Measurements from ENCODE around the gene FAM240B.

The FAM240B gene

GRCh38 chr9:38700695-38701094 is 19.2 kb downstream of the FAM240B start:
- DNase-seq (ENCODE audit: low read depth in 2 of 2): no peak

GRCh38 chr9:38699337-38699736 is 20.6 kb downstream of the FAM240B start:
- DNase-seq (ENCODE audit: low read depth in 2 of 2): no peak

GRCh38 chr9:38697776-38698300 is 22.1 kb downstream of the FAM240B start:
- no peak for DNase-seq (ENCODE audit: low read depth in 2 of 2)

GRCh38 chr9:38696999-38697398 is 22.9 kb downstream of the FAM240B start:
- no peak for DNase-seq (ENCODE audit: low read depth in 2 of 2)

- no peak for DNase-seq (ENCODE audit: low read depth in 2 of 2)
Measured at GRCh38 chr9:38694676-38695075, 25.3 kb downstream of the FAM240B start.

DNA sequence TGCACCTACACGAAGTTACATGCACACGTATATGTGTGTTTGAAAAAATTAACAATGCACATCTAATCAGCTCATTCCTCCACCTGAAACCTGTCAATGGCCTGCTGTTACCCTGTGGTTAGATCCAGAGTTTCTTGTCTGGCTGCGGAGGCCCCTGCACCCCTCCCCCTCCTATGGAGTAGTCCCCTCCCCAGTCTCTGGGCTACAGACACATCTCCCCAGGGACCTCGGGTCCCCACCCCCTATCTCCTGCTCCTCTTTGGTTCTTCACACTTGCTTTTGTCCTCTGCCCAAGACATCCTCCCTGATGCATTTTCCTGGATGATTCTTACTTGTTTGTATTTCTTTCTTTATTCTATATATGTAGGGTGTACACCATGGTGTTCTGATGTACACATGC is 27.2 kb downstream of the FAM240B start:
- no peak for DNase-seq (ENCODE audit: low read depth in 2 of 2)

DNA sequence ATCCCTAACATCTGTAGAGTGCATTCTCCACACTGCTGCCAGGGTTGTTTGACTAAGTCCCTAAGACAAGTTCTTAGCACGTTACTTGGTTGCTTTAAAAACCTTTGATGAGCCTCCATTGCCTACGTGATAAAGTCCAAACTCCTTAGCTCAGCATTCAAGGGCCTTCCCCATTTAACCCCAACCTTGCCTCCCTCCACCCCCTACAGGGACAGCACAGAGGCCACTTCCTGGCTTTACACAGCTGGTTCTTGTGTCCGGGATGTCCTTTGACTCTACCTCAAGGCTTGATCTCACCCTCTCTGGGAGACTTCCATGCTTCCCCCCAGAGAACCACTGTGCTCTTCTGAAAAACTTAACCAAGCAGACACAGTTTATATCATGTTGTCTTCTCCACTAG is 29.4 kb downstream of the FAM240B start:
- DNase-seq (ENCODE audit: low read depth in 2 of 2): no peak

DNA sequence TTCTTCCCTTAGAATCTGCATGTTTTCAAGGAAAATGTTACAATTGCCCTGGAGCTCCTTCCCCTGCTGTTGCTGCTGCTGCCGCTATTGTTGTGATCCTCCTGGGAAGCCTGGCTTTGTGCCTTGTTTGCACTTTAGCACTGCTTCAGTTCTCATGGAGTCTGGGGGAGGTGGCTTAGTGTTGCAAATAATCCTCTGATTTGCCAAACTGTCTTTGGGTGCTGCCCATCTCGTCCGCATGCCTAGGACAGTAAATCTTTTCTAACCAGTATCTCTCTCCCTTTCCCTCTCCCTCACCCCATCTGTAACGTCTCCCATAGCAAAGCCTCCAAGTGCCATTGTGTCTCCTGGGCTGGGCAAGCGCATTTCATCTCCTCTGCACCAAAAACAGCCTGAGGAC is 30.3 kb downstream of the FAM240B start:
- no peak for DNase-seq (ENCODE audit: low read depth in 2 of 2)

- DNase-seq (ENCODE audit: low read depth in 2 of 2): no peak
Measured at GRCh38 chr9:38687992-38688391, 31.9 kb downstream of the FAM240B start.

DNA sequence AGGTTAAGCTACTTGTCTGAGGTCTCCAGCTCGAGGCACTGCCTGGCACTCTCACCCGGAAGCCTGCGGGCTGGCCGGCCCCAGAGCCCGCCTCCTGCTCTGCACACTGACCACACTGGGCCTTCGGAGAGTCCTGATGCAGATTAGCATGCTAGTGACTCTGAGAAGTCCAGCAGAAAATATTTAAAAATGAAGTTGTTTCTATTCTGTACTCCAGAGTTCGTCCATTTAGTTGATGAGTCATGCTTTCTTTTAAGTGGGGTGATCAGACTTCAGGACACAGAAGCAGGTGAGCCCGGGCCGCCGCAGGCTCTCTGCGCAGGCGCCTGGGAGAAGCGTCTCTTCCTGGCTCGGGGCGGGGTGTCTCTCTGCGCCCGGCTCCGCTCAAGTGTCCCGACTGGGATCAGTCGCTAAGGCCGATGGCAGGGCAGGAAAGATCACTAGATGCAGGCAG is 32.5 kb downstream of the FAM240B start:
- no peak for DNase-seq (ENCODE audit: low read depth in 2 of 2)

DNA sequence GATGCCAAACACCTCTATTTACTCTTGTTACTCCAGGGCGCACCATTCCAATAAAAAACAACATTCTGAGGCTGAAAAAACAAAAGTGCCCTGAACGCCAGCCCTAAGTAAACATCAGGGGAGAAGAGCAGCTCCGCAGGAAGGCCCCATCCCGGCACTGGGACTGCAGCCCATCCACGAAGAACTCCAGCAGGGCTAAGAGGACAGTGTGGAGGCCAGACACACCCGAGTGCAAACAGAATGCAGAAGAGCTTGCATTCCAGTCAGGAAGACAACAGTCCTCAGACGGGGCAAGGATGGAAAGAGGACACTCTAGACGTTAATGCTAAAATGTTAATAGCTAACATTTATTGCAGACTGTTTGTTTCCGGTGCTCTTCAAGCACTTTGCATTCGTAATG is 33.0 kb downstream of the FAM240B start:
- DNase-seq (ENCODE audit: low read depth in 2 of 2): no peak

- no peak for DNase-seq (ENCODE audit: low read depth in 2 of 2)
Measured at GRCh38 chr9:38685535-38685934, 34.4 kb downstream of the FAM240B start.

DNA sequence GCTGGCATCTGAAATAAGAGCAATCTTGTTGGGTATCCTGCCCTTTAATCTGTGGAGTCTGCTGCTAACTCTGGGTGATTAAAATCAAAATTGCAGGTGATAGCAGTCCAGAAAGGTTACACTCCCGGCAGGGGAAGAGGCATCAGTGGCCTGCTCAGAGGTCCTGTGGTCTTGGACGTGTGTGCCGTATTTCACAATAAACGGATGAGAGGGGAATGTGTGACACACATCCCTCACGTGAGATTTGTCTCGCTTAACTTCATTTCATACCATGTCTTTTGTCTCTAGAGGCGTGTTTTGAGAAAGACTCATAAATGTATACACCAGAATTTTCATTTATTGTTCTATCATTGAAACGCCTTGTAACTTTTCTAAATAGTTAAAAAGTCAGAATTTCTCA is 36.6 kb downstream of the FAM240B start:
- DNase-seq (ENCODE audit: low read depth in 2 of 2): no peak

DNA sequence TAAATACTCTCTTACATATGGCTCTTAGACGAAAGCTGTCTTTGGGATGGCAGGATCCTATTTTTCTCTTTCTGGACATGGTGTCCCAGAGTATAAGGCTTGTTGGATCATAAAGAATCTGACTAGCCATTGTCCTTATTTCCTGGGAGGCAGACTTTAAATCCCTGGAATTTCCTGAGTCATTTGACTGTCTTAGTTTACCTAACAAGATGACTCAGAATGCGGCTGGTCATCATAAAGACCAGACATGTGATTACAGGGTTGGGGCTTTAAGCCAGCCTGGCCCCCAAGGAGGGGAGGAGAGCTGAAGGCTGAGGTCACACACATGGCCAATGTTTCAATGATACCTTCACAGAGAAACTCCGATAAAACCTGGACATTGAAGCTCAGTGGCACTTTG is 37.2 kb downstream of the FAM240B start:
- DNase-seq (ENCODE audit: low read depth in 2 of 2): no peak

- DNase-seq (ENCODE audit: low read depth in 2 of 2): no peak
Measured at GRCh38 chr9:38681747-38682227, 38.1 kb downstream of the FAM240B start.

DNA sequence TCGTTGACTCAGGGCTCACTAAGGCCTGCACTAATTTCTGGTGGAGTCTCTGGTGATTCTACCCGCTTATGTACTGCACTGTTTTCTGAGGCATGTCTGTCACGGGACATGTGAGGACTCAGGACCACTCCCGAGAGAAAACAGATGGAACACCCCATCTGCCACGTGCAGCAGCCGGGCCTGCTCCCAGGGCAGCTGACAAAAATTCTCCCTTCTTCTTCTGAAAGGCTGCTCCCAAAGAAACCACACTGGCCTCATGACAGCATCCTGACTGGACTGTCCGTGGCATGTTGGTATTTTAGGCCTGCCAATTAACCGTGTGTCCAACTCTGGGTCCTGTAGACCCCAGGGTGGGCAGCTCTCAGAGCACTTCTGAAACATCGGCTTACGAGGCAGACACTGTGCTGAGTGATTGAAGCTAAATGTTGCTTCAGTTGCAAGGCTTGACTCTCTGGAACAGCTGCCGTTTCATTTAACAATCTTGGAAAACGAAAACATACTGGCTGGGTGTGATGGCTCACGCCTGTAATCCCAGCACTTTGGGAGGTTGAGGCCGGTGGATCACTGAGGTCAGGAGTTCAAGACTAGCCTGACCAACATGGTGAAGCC is 39.0 kb downstream of the FAM240B start:
- no peak for DNase-seq (ENCODE audit: low read depth in 2 of 2)

DNA sequence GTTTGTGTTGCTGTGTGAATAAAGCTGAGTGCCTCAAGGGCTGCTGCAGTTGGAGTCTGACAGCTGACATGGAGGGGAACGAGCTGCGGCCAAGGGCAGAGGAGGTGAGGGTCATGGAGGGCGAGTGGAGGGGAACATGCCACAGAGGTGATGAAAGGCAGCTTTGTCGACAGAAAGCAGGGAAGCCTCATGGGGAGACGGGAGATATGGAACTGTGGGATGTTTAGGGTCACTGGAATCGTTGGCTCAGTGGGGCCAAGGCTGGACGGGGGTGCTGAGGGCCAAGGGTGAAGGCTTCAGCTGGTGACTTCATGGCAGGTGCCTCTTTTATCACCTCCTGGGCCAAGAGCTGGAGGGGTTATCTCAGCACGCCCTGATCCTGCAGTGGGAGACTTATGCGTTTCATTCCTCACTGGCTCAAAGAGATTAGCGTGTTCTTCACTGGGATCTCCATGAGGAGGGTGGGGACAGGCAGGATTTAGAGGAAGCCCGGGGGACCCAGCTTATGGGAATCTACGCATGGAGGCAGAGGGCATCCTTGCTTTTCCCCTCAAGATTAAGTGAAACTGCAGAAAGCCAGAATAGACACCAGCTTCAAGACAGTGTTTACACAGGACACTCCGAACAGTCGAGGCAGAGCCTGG is 42.2 kb downstream of the FAM240B start:
- DNase-seq (ENCODE audit: low read depth in 2 of 2): no peak

DNA sequence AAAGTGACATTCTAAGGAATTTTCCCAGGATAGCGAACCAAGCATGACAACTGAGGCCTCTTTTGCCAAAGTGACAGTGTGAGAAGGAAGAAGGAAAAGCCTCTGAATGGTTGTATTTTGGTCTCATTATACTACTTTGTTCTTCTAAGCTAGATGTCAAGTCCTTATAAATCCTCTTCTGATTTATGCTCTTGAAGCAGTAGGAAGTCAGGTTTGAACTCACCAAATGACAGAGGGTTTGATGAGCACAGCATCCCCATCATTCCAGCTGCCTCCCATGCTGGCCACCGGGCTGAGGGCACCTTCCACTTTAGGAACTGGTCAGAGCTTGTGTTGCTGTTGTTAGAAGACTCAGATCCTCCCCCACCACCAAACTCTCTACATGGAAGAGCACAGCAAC is 44.1 kb downstream of the FAM240B start:
- no peak for DNase-seq (ENCODE audit: low read depth in 2 of 2)

DNA sequence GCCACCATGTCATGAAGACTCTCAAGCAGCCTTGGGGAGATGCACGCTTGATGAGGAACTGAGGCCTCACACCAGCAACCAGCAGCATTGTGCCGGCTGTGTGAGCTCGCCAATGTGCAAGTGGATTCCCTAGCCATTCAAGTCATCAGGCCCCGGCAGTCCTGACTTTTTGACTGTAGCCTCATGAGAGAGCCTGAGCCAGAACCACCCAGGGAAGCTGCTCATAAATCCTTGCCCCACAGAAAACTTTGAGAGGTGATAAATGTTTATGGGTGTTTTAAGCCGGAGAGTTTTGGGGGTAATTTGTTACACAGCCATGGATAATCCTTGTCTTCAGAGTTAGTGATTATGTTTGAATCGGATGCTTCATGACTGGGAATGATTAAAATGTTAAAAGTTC is 44.7 kb downstream of the FAM240B start:
- DNase-seq (ENCODE audit: low read depth in 2 of 2): no peak

- DNase-seq (ENCODE audit: low read depth in 2 of 2): no peak
Measured at GRCh38 chr9:38673399-38674193, 46.3 kb downstream of the FAM240B start.

GRCh38 chr9:38671748-38672147 is 48.2 kb downstream of the FAM240B start:
- no peak for DNase-seq (ENCODE audit: low read depth in 2 of 2)

GRCh38 chr9:38671372-38671731 is 48.6 kb downstream of the FAM240B start:
- no peak for DNase-seq (ENCODE audit: low read depth in 2 of 2)

All from fibroblast of skin of left biceps (primary cell).